Measurements from ENCODE around the gene OSBPL3.
"Not testable (repeated sequence)": the region's sequence is repeated elsewhere in the genome, so short reads cannot be mapped to it uniquely, and the experiment has no call there.

OSBPL3 gene

GRCh38 chr7:24798261-24798660 is 181.7 kb downstream of the OSBPL3 start:
- no peak for DNase-seq (ENCODE audit: low read depth)
- no peak overlapping the region for H3K4me3 ChIP-seq (ENCODE audit: low read depth, low read length)
- TF ChIP-seq POLR2A (IDR thresholded peaks at IDR 0.05; ENCODE audit: extremely low read depth, insufficient read length) (no peak), MYC (IDR thresholded peaks at IDR 0.05; ENCODE audit: low read depth, low read length) (no peak), CTCF (IDR thresholded peaks at IDR 0.05; ENCODE audit: low read depth, low read length) (no peak), MAX (IDR thresholded peaks at IDR 0.05; ENCODE audit: low read depth, low read length) (no peak)

GRCh38 chr7:24797270-24797669 is 182.7 kb downstream of the OSBPL3 start:
- H3K4me3 ChIP-seq (ENCODE audit: low read depth, low read length): no peak overlapping the region
- no peak for TF ChIP-seq MAX (IDR thresholded peaks at IDR 0.05; ENCODE audit: low read depth, low read length)
- TF ChIP-seq POLR2A (IDR thresholded peaks at IDR 0.05; ENCODE audit: extremely low read depth, insufficient read length): no peak
- no peak for DNase-seq (ENCODE audit: low read depth)

- no peak overlapping the region for H3K4me3 ChIP-seq (ENCODE audit: low read depth, low read length)
- no peak for DNase-seq (ENCODE audit: low read depth)
- TF ChIP-seq MYC (IDR thresholded peaks at IDR 0.05; ENCODE audit: low read depth, low read length) (no peak), POLR2A (IDR thresholded peaks at IDR 0.05; ENCODE audit: extremely low read depth, insufficient read length) (no peak), MAX (IDR thresholded peaks at IDR 0.05; ENCODE audit: low read depth, low read length) (no peak), CTCF (IDR thresholded peaks at IDR 0.05; ENCODE audit: low read depth, low read length) (no peak)
These were observed 184.6 kb downstream of the OSBPL3 start for GRCh38 chr7:24795407-24795767.

- DNase-seq (ENCODE audit: low read depth); H3K4me3 ChIP-seq (ENCODE audit: low read depth, low read length): not testable (repeated sequence)
These were observed 185.1 kb downstream of the OSBPL3 start for GRCh38 chr7:24794751-24795406.

- H3K4me3 ChIP-seq (ENCODE audit: low read depth, low read length): no peak overlapping the region
- TF ChIP-seq CTCF (IDR thresholded peaks at IDR 0.05; ENCODE audit: low read depth, low read length) (no peak), MYC (IDR thresholded peaks at IDR 0.05; ENCODE audit: low read depth, low read length) (no peak), POLR2A (IDR thresholded peaks at IDR 0.05; ENCODE audit: extremely low read depth, insufficient read length) (no peak), MAX (IDR thresholded peaks at IDR 0.05; ENCODE audit: low read depth, low read length) (no peak)
- no peak for DNase-seq (ENCODE audit: low read depth)
These were observed 185.9 kb downstream of the OSBPL3 start for GRCh38 chr7:24793982-24794648.

- no peak for DNase-seq (ENCODE audit: low read depth)
- TF ChIP-seq CTCF (IDR thresholded peaks at IDR 0.05; ENCODE audit: low read depth, low read length): no peak
- TF ChIP-seq MYC (IDR thresholded peaks at IDR 0.05; ENCODE audit: low read depth, low read length): no peak
- H3K4me3 ChIP-seq (ENCODE audit: low read depth, low read length): no peak overlapping the region
These were observed 190.9 kb downstream of the OSBPL3 start for GRCh38 chr7:24788961-24789576.
